Activated naive CD8-positive, alpha-beta T cell treated with anti-CD3 and anti-CD28 coated beads, Interleukin-2, amount 50 U/mL, for 24 hours (primary cell): Measurements from ENCODE around the gene B4GALNT2.
"Not testable (repeated sequence)": the region's sequence is repeated elsewhere in the genome, so short reads cannot be mapped to it uniquely, and the experiment has no call there.

ENCODE experiments used
- ATAC-seq: fragments of 150-1000 bp; cut with Tn5 transposase; one replicate; pipeline ENCODE4 v1.10.0; 2021
- DNase-seq: peaks from one replicate; pipeline ENCODE4 v3.0.0; 2021
- H3K27ac Mint-ChIP-seq: one replicate; pipeline ENCODE4 v1.8.0; 2021; ENCODE audit warnings: mild to moderate bottlenecking, mixed read lengths
- H3K27me3 Mint-ChIP-seq: one replicate; pipeline ENCODE4 v1.8.0; 2021; ENCODE audit warnings: mixed read lengths
- H3K36me3 Mint-ChIP-seq: one replicate; pipeline ENCODE4 v1.8.0; 2021; ENCODE audit warnings: low read depth, mixed read lengths
- H3K4me1 Mint-ChIP-seq: one replicate; pipeline ENCODE4 v1.8.0; 2021; ENCODE audit warnings: mixed read lengths
- H3K4me3 Mint-ChIP-seq: one replicate; pipeline ENCODE4 v1.8.0; 2021; ENCODE audit warnings: mild to moderate bottlenecking, moderate library complexity, mixed read lengths
- H3K9me3 Mint-ChIP-seq: one replicate; pipeline ENCODE4 v1.8.0; 2021; ENCODE audit warnings: mixed read lengths

B4GALNT2 gene

GRCh38 chr17:49183341-49183740, 50.8 kb downstream of the B4GALNT2 start:
- no peak overlapping the region for H3K4me3 Mint-ChIP-seq
- ATAC-seq (no peak), DNase-seq (no peak)
- peaks cover 4% of the 10 kb centered on the region for H3K4me1 Mint-ChIP-seq
- H3K9me3 Mint-ChIP-seq: peaks cover 7% of the 10 kb centered on the region
- H3K36me3 Mint-ChIP-seq: peaks cover 3% of the 10 kb centered on the region
- H3K27ac Mint-ChIP-seq: no peak overlapping the region
- H3K27me3 Mint-ChIP-seq: no peaks in the 10 kb centered on the region

- no peaks in the 10 kb centered on the region for H3K27me3 Mint-ChIP-seq
- no peak overlapping the region for H3K27ac Mint-ChIP-seq
- H3K9me3 Mint-ChIP-seq: peaks cover 7% of the 10 kb centered on the region
- ATAC-seq (no peak), DNase-seq (no peak)
- no peak overlapping the region for H3K4me3 Mint-ChIP-seq
- peaks cover 4% of the 10 kb centered on the region for H3K4me1 Mint-ChIP-seq
- peaks cover 3% of the 10 kb centered on the region for H3K36me3 Mint-ChIP-seq
Measured at GRCh38 chr17:49183801-49184200, 51.2 kb downstream of the B4GALNT2 start.

GRCh38 chr17:49184522-49184921, 52.0 kb downstream of the B4GALNT2 start:
- H3K27me3 Mint-ChIP-seq, H3K9me3 Mint-ChIP-seq, H3K4me3 Mint-ChIP-seq, H3K36me3 Mint-ChIP-seq, DNase-seq, H3K4me1 Mint-ChIP-seq, H3K27ac Mint-ChIP-seq, ATAC-seq: not testable (repeated sequence)

GRCh38 chr17:49185381-49185780, 52.8 kb downstream of the B4GALNT2 start:
- not testable (repeated sequence) for H3K4me1 Mint-ChIP-seq, H3K36me3 Mint-ChIP-seq, H3K4me3 Mint-ChIP-seq, ATAC-seq, H3K27ac Mint-ChIP-seq, DNase-seq, H3K27me3 Mint-ChIP-seq, H3K9me3 Mint-ChIP-seq

- peaks cover 3% of the 10 kb centered on the region for H3K27me3 Mint-ChIP-seq
- peaks cover 17% of the 10 kb centered on the region for H3K4me1 Mint-ChIP-seq
- no peak overlapping the region for H3K4me3 Mint-ChIP-seq
- peaks cover 4% of the 10 kb centered on the region for H3K36me3 Mint-ChIP-seq
- DNase-seq (no peak), ATAC-seq (no peak)
- H3K27ac Mint-ChIP-seq: no peak overlapping the region
- H3K9me3 Mint-ChIP-seq: peaks cover 7% of the 10 kb centered on the region
Measured at GRCh38 chr17:49187301-49187700, 54.7 kb downstream of the B4GALNT2 start.

GRCh38 chr17:49190932-49191331, 58.4 kb downstream of the B4GALNT2 start:
- peak overlapping the region; percentile 20 for H3K27ac Mint-ChIP-seq
- H3K36me3 Mint-ChIP-seq: peaks cover 6% of the 10 kb centered on the region
- no peak for DNase-seq
- peaks cover 8% of the 10 kb centered on the region for H3K27me3 Mint-ChIP-seq
- H3K4me3 Mint-ChIP-seq: no peak overlapping the region
- H3K9me3 Mint-ChIP-seq: peaks cover 4% of the 10 kb centered on the region
- peaks cover 49% of the 10 kb centered on the region for H3K4me1 Mint-ChIP-seq
- no peak for ATAC-seq

- H3K9me3 Mint-ChIP-seq: no peaks in the 10 kb centered on the region
- peak; percentile 1 for ATAC-seq
- H3K27me3 Mint-ChIP-seq: peaks cover 8% of the 10 kb centered on the region
- H3K36me3 Mint-ChIP-seq: peaks cover 6% of the 10 kb centered on the region
- peak overlapping the region; percentile 90 for H3K4me3 Mint-ChIP-seq
- peak overlapping the region; percentile 96 for H3K27ac Mint-ChIP-seq
- peaks cover 50% of the 10 kb centered on the region for H3K4me1 Mint-ChIP-seq
- no peak for DNase-seq
Measured at GRCh38 chr17:49191409-49191916, 58.9 kb downstream of the B4GALNT2 start.

GRCh38 chr17:49191917-49192741, 59.6 kb downstream of the B4GALNT2 start:
- peak; percentile 74 for ATAC-seq
- H3K27ac Mint-ChIP-seq: peak overlapping the region; percentile 96
- peak overlapping the region; percentile 90 for H3K4me3 Mint-ChIP-seq
- H3K4me1 Mint-ChIP-seq: peaks cover 51% of the 10 kb centered on the region
- H3K9me3 Mint-ChIP-seq: no peaks in the 10 kb centered on the region
- peak; percentile 89 for DNase-seq
- peaks cover 8% of the 10 kb centered on the region for H3K27me3 Mint-ChIP-seq
- peaks cover 6% of the 10 kb centered on the region for H3K36me3 Mint-ChIP-seq

- peaks cover 53% of the 10 kb centered on the region for H3K4me1 Mint-ChIP-seq
- peak overlapping the region; percentile 90 for H3K4me3 Mint-ChIP-seq
- H3K9me3 Mint-ChIP-seq: no peaks in the 10 kb centered on the region
- peak overlapping the region; percentile 96 for H3K27ac Mint-ChIP-seq
- DNase-seq (peak; percentile 35), ATAC-seq (no peak)
- peaks cover 8% of the 10 kb centered on the region for H3K27me3 Mint-ChIP-seq
- peaks cover 6% of the 10 kb centered on the region for H3K36me3 Mint-ChIP-seq
Measured at GRCh38 chr17:49193513-49194296, 61.1 kb downstream of the B4GALNT2 start.

GRCh38 chr17:49194297-49194607, 61.7 kb downstream of the B4GALNT2 start:
- Mint-ChIP-seq H3K4me3 (peak overlapping the region; percentile 90), H3K9me3 (no peaks in the 10 kb centered on the region), H3K27me3 (peaks cover 8% of the 10 kb centered on the region), H3K4me1 (peaks cover 53% of the 10 kb centered on the region), H3K27ac (peak overlapping the region; percentile 60), H3K36me3 (peaks cover 6% of the 10 kb centered on the region)
- DNase-seq (no peak), ATAC-seq (no peak)

- peaks cover 48% of the 10 kb centered on the region for H3K4me1 Mint-ChIP-seq
- H3K9me3 Mint-ChIP-seq: no peaks in the 10 kb centered on the region
- peak overlapping the region; percentile 8 for H3K4me3 Mint-ChIP-seq
- H3K36me3 Mint-ChIP-seq: peaks cover 6% of the 10 kb centered on the region
- no peak for DNase-seq
- no peak overlapping the region for H3K27ac Mint-ChIP-seq
- H3K27me3 Mint-ChIP-seq: peaks cover 8% of the 10 kb centered on the region
- ATAC-seq: no peak
Measured at GRCh38 chr17:49195751-49196150, 63.2 kb downstream of the B4GALNT2 start.

GRCh38 chr17:49196520-49196919, 64.0 kb downstream of the B4GALNT2 start:
- ATAC-seq (no peak), DNase-seq (no peak)
- H3K4me3 Mint-ChIP-seq: no peak overlapping the region
- H3K4me1 Mint-ChIP-seq: peaks cover 44% of the 10 kb centered on the region
- H3K9me3 Mint-ChIP-seq: no peaks in the 10 kb centered on the region
- peaks cover 6% of the 10 kb centered on the region for H3K36me3 Mint-ChIP-seq
- H3K27me3 Mint-ChIP-seq: peaks cover 8% of the 10 kb centered on the region
- H3K27ac Mint-ChIP-seq: no peak overlapping the region

- ATAC-seq (no peak), DNase-seq (no peak)
- H3K27me3 Mint-ChIP-seq: peaks cover 4% of the 10 kb centered on the region
- H3K9me3 Mint-ChIP-seq: no peaks in the 10 kb centered on the region
- H3K36me3 Mint-ChIP-seq: peaks cover 3% of the 10 kb centered on the region
- no peak overlapping the region for H3K4me3 Mint-ChIP-seq
- peaks cover 34% of the 10 kb centered on the region for H3K4me1 Mint-ChIP-seq
- no peak overlapping the region for H3K27ac Mint-ChIP-seq
Measured at GRCh38 chr17:49197346-49197998, 64.9 kb downstream of the B4GALNT2 start.

GRCh38 chr17:49198211-49198610, 65.6 kb downstream of the B4GALNT2 start:
- Mint-ChIP-seq H3K4me3 (no peak overlapping the region), H3K36me3 (no peaks in the 10 kb centered on the region), H3K4me1 (peaks cover 27% of the 10 kb centered on the region), H3K9me3 (no peaks in the 10 kb centered on the region), H3K27ac (no peak overlapping the region), H3K27me3 (no peaks in the 10 kb centered on the region)
- no peak for ATAC-seq
- DNase-seq: no peak
